GM18502 (cell line): ENCODE results near the gene DSCAM.
"Not testable (repeated sequence)": the region's sequence is repeated elsewhere in the genome, so short reads cannot be mapped to it uniquely, and the experiment has no call there.

ENCODE experiments used
- ATAC-seq: cut with Tn5 transposase; IDR thresholded peaks from one replicate; pipeline ENCODE4 v1.9.1; 2021; ENCODE audit warnings: mild to moderate bottlenecking; ENCODE audit not compliant: unreplicated experiment, poor library complexity

DSCAM gene

GRCh38 chr21:40481764-40482163, 365.2 kb downstream of the DSCAM start:
- ATAC-seq: no peak

- ATAC-seq: no peak
These were observed 372.4 kb downstream of the DSCAM start for GRCh38 chr21:40474513-40474912.

GRCh38 chr21:40472013-40472412, 374.9 kb downstream of the DSCAM start:
- ATAC-seq: no peak

GRCh38 chr21:40471103-40471502, 375.9 kb downstream of the DSCAM start:
- ATAC-seq: no peak

GRCh38 chr21:40466893-40467483, 380.0 kb downstream of the DSCAM start:
- no peak for ATAC-seq

- no peak for ATAC-seq
These were observed 381.6 kb downstream of the DSCAM start for GRCh38 chr21:40465382-40465781.

GRCh38 chr21:40463176-40463575, 383.8 kb downstream of the DSCAM start:
- ATAC-seq: no peak

GRCh38 chr21:40461008-40461407, 385.9 kb downstream of the DSCAM start:
- no peak for ATAC-seq

GRCh38 chr21:40457741-40458140, 389.2 kb downstream of the DSCAM start:
- no peak for ATAC-seq

GRCh38 chr21:40454057-40454456, 392.9 kb downstream of the DSCAM start:
- no peak for ATAC-seq

- ATAC-seq: no peak
These were observed 393.8 kb downstream of the DSCAM start for GRCh38 chr21:40453183-40453582.

- no peak for ATAC-seq
These were observed 394.4 kb downstream of the DSCAM start for GRCh38 chr21:40452548-40452947.

GRCh38 chr21:40447016-40447415, 399.9 kb downstream of the DSCAM start:
- no peak for ATAC-seq

- ATAC-seq: no peak
These were observed 401.5 kb downstream of the DSCAM start for GRCh38 chr21:40445349-40445921.

GRCh38 chr21:40439581-40439980, 407.4 kb downstream of the DSCAM start:
- ATAC-seq: not testable (repeated sequence)

- no peak for ATAC-seq
These were observed 408.3 kb downstream of the DSCAM start for GRCh38 chr21:40438616-40439015.

GRCh38 chr21:40436261-40436660, 410.7 kb downstream of the DSCAM start:
- ATAC-seq: no peak

- ATAC-seq: no peak
These were observed 413.4 kb downstream of the DSCAM start for GRCh38 chr21:40433538-40433937.

GRCh38 chr21:40425981-40426380, 421.0 kb downstream of the DSCAM start:
- ATAC-seq: no peak

GRCh38 chr21:40422896-40423635, 423.9 kb downstream of the DSCAM start:
- no peak for ATAC-seq

- no peak for ATAC-seq
These were observed 425.8 kb downstream of the DSCAM start for GRCh38 chr21:40421121-40421520.

- no peak for ATAC-seq
These were observed 430.4 kb downstream of the DSCAM start for GRCh38 chr21:40416572-40416971.
